COLO668 (cell line): Measurements from ENCODE around the gene ZNF117.
"Not testable (repeated sequence)": the region's sequence is repeated elsewhere in the genome, so short reads cannot be mapped to it uniquely, and the experiment has no call there.

Experiments used
- DNase-seq: peaks from one replicate; lab custom pipeline; 2025; ENCODE audit not compliant: unreplicated experiment; lab: John Stamatoyannopoulos, UW

ZNF117 gene

DNA sequence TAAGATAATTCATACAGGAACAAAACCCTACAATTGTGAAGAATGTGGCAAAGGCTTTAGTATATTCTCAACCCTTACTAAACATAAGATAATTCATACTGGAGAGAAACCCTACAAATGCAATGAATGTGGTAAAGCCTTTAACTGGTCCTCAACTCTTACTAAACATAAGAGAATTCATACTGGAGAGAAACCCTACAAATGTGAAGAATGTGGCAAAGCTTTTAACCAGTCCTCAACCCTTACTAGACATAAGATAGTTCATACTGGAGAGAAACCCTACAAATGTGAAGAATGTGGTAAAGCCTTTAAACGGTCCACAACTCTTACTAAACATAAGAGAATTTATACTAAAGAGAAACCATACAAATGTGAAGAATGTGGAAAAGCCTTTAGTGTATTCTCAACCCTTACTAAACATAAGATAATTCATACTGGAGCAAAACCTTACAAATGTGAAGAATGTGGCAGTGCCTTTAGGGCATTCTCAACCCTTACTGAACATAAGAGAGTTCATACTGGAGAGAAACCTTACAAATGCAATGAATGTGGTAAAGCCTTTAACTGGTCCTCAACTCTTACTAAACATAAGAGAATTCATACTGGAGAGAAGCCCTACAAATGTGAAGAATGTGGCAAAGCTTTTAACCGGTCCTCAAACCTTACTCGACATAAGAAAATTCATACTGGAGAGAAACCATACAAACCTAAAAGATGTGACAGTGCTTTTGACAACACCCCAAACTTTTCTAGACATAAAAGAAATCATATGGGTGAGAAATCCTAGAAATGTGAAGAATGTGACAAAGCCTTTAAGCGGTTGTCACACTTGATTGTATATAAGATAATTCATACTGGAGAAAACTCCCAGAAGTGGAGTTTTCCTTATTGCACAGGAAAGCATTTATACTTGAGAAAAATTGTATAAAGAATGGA, 62.3 kb downstream of the ZNF117 start:
- not testable (repeated sequence) for DNase-seq
